HepG2 (cell line): ENCODE results near the gene KCNB1. TPM values are rescaled to one million over a fixed set of nuclear protein-coding genes. Genes with fewer than 3 reads are reported as not detected.

Experiments used
- ATAC-seq: fragments of 200-7000 bp; cut with Tn5 transposase; 3 replicates; pipeline ENCODE4 v1.9.1; 2020; ENCODE audit warnings: mild to moderate bottlenecking, moderate library complexity
- BruUV-seq: library from RNA; stranded (reverse); fragments of 400-500 nt; replicated peaks from 2 replicates; lab custom pipeline; 2021; lab: Mats Ljungman, UMichigan
- CTCF ChIA-PET: fragments of 300-600 bp; formaldehyde crosslinking; extraction: SDS; loops from one replicate; lab custom pipeline; 2021; ENCODE audit warnings: low total read pairs, inconsistent platforms, low intra/inter-chr PET ratio; lab: Yijun Ruan, JAX
- POLR2A ChIA-PET: fragments of 350-600 bp; sonication (Branson Sonifier 250); formaldehyde crosslinking; loops from one replicate; lab custom pipeline; 2020; ENCODE audit warnings: antibody characterized with exemption, inconsistent platforms; lab: Yijun Ruan, JAX
- DNase-seq: peaks from one replicate; pipeline ENCODE4 v3.0.0-alpha.2; 2015; ENCODE audit warnings: low spot score
- FAIRE-seq: peaks from 3 replicates; lab custom pipeline; 2011; peaks lifted over from hg19 to GRCh38; lab: Jason Lieb, UNC
- H2AFZ ChIP-seq: one replicate; pipeline ENCODE4 v1.6.1; 2011; ENCODE audit warnings: low read length, inconsistent platforms
- H3K27ac ChIP-seq: fragments of 300-600 bp; 3 replicates; pipeline ENCODE4 v1.8.0; 2011; ENCODE audit warnings: mixed run types, mild to moderate bottlenecking, mixed read lengths, low read length, inconsistent platforms; ENCODE audit not compliant: insufficient read depth; ENCODE audit errors: extremely low read length
- H3K27me3 ChIP-seq, 2 experiments: fragments of 200-600 bp in 1 of 2; 2 replicates in 1 of 2; 3 replicates in 1 of 2; pipeline versions ENCODE4 v1.6.0 to v1.8.0; 2011; ENCODE audit warnings: low read length in 2 of 2, mild to moderate bottlenecking in 2 of 2, moderate library complexity in 2 of 2, inconsistent platforms in 1 of 2; ENCODE audit not compliant: insufficient read depth in 2 of 2, control insufficient read depth in 1 of 2
- H3K36me3 ChIP-seq, 2 experiments: fragments of 200-600 bp in 1 of 2; replicated peaks in 1 of 2; 2 replicates in 1 of 2; 3 replicates in 1 of 2; pipeline versions ENCODE4 v1.5.1 to v1.8.0; 2011; ENCODE audit warnings: low read length in 2 of 2, inconsistent platforms in 1 of 2; ENCODE audit not compliant: insufficient read depth in 2 of 2, control insufficient read depth in 1 of 2
- H3K4me1 ChIP-seq: 2 replicates; pipeline ENCODE4 v1.5.1; 2012; ENCODE audit warnings: low read length, inconsistent platforms; ENCODE audit not compliant: insufficient read depth
- H3K4me2 ChIP-seq: 2 replicates; pipeline ENCODE4 v1.6.0; 2011; ENCODE audit warnings: low read depth, low read length, inconsistent platforms
- H3K4me3 ChIP-seq, 3 experiments: fragments of 200-600 bp in 1 of 3; sonication (generic), shearing (Covaris generic) in 1 of 3; replicated peaks in 1 of 3; 2 replicates each; pipeline ENCODE4 v1.5.1; 2011 to 2016; ENCODE audit warnings: low read length in 3 of 3, inconsistent platforms in 2 of 3, low read depth in 2 of 3, mild to moderate bottlenecking in 2 of 3, control low read depth in 1 of 3, mixed read lengths in 1 of 3; ENCODE audit not compliant: insufficient read depth in 1 of 3
- H3K79me2 ChIP-seq: one replicate; pipeline ENCODE4 v1.6.1; 2011; ENCODE audit warnings: low read length, inconsistent platforms; ENCODE audit not compliant: insufficient read depth
- H3K9ac ChIP-seq: 2 replicates; pipeline ENCODE4 v1.6.0; 2011; ENCODE audit warnings: mild to moderate bottlenecking, low read depth, low read length, inconsistent platforms; ENCODE audit not compliant: insufficient read depth
- H3K9me3 ChIP-seq: 2 replicates; pipeline ENCODE4 v1.5.1; 2012; ENCODE audit warnings: mild to moderate bottlenecking, low read length
- H4K20me1 ChIP-seq: 2 replicates; pipeline ENCODE4 v1.6.0; 2011; ENCODE audit warnings: inconsistent platforms, mild to moderate bottlenecking, low read length, moderate library complexity; ENCODE audit not compliant: insufficient read depth
- MTA1 ChIP-seq: sonication (generic); formaldehyde crosslinking; IDR thresholded peaks from 2 replicates; pipeline ENCODE4 v1.4.0; 2020; ENCODE audit warnings: missing genetic modification reagents, mild to moderate bottlenecking, borderline replicate concordance
- ZBTB4 ChIP-seq: sonication (generic); formaldehyde crosslinking; IDR thresholded peaks from 2 replicates; pipeline ENCODE4 v1.4.0; 2020; ENCODE audit warnings: missing genetic modification reagents, mild to moderate bottlenecking, borderline replicate concordance
- ZNF224 ChIP-seq: sonication (generic); formaldehyde crosslinking; IDR thresholded peaks from 2 replicates; pipeline ENCODE4 v1.5.0; 2020; ENCODE audit warnings: mild to moderate bottlenecking, missing genetic modification reagents
- ZNF280B ChIP-seq: sonication (generic); formaldehyde crosslinking; IDR thresholded peaks from 2 replicates; pipeline ENCODE4 v1.5.0; 2020; ENCODE audit warnings: missing genetic modification reagents, mild to moderate bottlenecking, borderline replicate concordance
- ZNF687 ChIP-seq: sonication (generic); formaldehyde crosslinking; IDR thresholded peaks from 2 replicates; pipeline ENCODE4 v1.5.1; 2020; ENCODE audit warnings: mild to moderate bottlenecking, missing genetic modification reagents, moderate library complexity
- WGBS: methylation state at CpG from one replicate; pipeline ENCODE4 v1.1.6; 2017; ENCODE audit warnings: low lambda C conversion rate; 5-methylcytosine and 5-hydroxymethylcytosine counted together
- in situ Hi-C: cut with HindIII; loops from 2 replicates; pipeline ENCODE4 v1.10.0; 2017; ENCODE audit warnings: low pct_unique_long_range_greater_than_20kb; ENCODE audit not compliant: extremely low pct_ligation_motif_present
- intact Hi-C: fragments of 100-400 bp; cut with micrococcal nuclease; formaldehyde crosslinking; loops from one replicate; pipeline ENCODE4 v1.10.0; 2022; ENCODE audit not compliant: unreplicated experiment
- polyA plus RNA-seq, 8 experiments: library from polyadenylated mRNA; depleted of rRNA in 3 of 8; stranded (reverse) in 7 of 8; unstranded in 1 of 8; fragments of >200 nt; fragmentation: Illumina TruSeq in 4 of 8; extraction: Trizol in 4 of 8; gene quantifications; 2 replicates each; pipeline versions ENCODE4 v1.2.1 to v1.2.3, GENCODE V29; 2011 to 2016; ENCODE audit warnings: low read depth in 4 of 8, missing spikeins in 1 of 8, mixed read lengths in 1 of 8; ENCODE audit not compliant: insufficient read depth in 1 of 8
- total RNA-seq, 5 experiments: library from RNA; depleted of rRNA; stranded (reverse); fragments of >200 nt; fragmentation: Illumina TruSeq; extraction: Trizol; gene quantifications; 2 replicates each; pipeline ENCODE4 v1.2.3, GENCODE V29; 2016; ENCODE audit warnings: low read depth in 1 of 5

KCNB1 gene
- total and polyA plus RNA-seq, 2 of the 13 experiments (the other 11 are each of a cell fraction or from before 2014, with no cell fraction given), result 0.02 TPM; not detected in 1

- intact Hi-C loops, result loop anchor here (1.0 kb wide), 3 partner anchors 24 to 174 kb away; no protein-coding TSS in a partner anchor
- TF ChIP-seq MTA1 (CRISPR knock-in tag), result 0 out of 2 replicates have a peak, but pooled peaks have one; percentile 40
- peak; percentile 24; the same call in 1 of the 2 replicates for TF ChIP-seq ZNF687 (CRISPR knock-in tag)
- 0 out of 2 replicates have a peak, but pooled peaks have one; percentile 32 for TF ChIP-seq ZNF280B (CRISPR knock-in tag)
- peak; percentile 63; the same call in 1 of the 2 replicates for TF ChIP-seq ZBTB4 (CRISPR knock-in tag)
- no peak for TF ChIP-seq ZNF224 (CRISPR knock-in tag)
- no TSS peak for BruUV-seq
- WGBS, result 43% methylated on average over 21 of the region's 21 CpGs
- CTCF ChIA-PET, result interaction anchor here (1.0 to 6.6 kb wide), 6 partner anchors 23 to 173 kb away, joined by 3 to 134 read pairs (median 5); no protein-coding TSS in a partner anchor
- Histone ChIP-seq H3K36me3 (no peaks in the 10 kb centered on the region), H2AFZ (no peak overlapping the region), H3K4me3 (no peak overlapping the region), H3K4me1 (no peaks in the 10 kb centered on the region), H3K27me3 (peaks cover 1 to 39% of the 10 kb centered on the region in 2 experiments; a peak in 3 of 5 replicates), H3K9ac (no peak overlapping the region), H3K27ac (no peak overlapping the region), H3K4me2 (no peak overlapping the region), H3K79me2 (no peaks in the 10 kb centered on the region), H4K20me1 (no peaks in the 10 kb centered on the region), H3K9me3 (no peaks in the 10 kb centered on the region)
- no peak for FAIRE-seq
- in situ Hi-C loops, result no loop called here
- ATAC-seq, result peak; percentile 51
- POLR2A ChIA-PET, result interaction anchor here (1.0 to 1.2 kb wide), 2 partner anchors 13 to 218 kb away, joined by 3 read pairs; no protein-coding TSS in a partner anchor
- DNase-seq, result no peak
These were observed 25.4 kb upstream of the KCNB1 start for GRCh38 chr20:49507741-49508434.
